ENCODE measurements around the gene FTH1.
"Not testable (repeated sequence)": the region's sequence is repeated elsewhere in the genome, so short reads cannot be mapped to it uniquely, and the experiment has no call there.

The FTH1 gene

GRCh38 chr11:61963282-61964057 is 4.0 kb downstream of the FTH1 start:
- DNase-seq, result peak; percentile 80

- no peak for DNase-seq
Observed at GRCh38 chr11:61963016-61963281, 4.5 kb downstream of the FTH1 start.

GRCh38 chr11:61962213-61963015 is 5.0 kb downstream of the FTH1 start:
- no peak for DNase-seq

- DNase-seq, result no peak
Observed at GRCh38 chr11:61961570-61962212, 5.7 kb downstream of the FTH1 start.

GRCh38 chr11:61960532-61960931 is 6.9 kb downstream of the FTH1 start:
- DNase-seq, result no peak

- no peak for DNase-seq
Observed at GRCh38 chr11:61959678-61960077, 7.8 kb downstream of the FTH1 start.

- DNase-seq, result no peak
Observed at GRCh38 chr11:61959114-61959513, 8.3 kb downstream of the FTH1 start.

GRCh38 chr11:61958590-61958989 is 8.8 kb downstream of the FTH1 start:
- DNase-seq, result no peak

GRCh38 chr11:61957021-61957770 is 10.2 kb downstream of the FTH1 start:
- DNase-seq, result no peak

GRCh38 chr11:61956191-61957020 is 11.0 kb downstream of the FTH1 start:
- no peak for DNase-seq

- DNase-seq, result no peak
Observed at GRCh38 chr11:61955422-61956135, 11.9 kb downstream of the FTH1 start.

GRCh38 chr11:61954851-61955421 is 12.5 kb downstream of the FTH1 start:
- DNase-seq, result no peak

GRCh38 chr11:61954106-61954850 is 13.2 kb downstream of the FTH1 start:
- peak; percentile 58 for DNase-seq

GRCh38 chr11:61953632-61954031 is 13.8 kb downstream of the FTH1 start:
- DNase-seq, result not testable (repeated sequence)

GRCh38 chr11:61952882-61953281 is 14.6 kb downstream of the FTH1 start:
- no peak for DNase-seq

- DNase-seq, result no peak
Observed at GRCh38 chr11:61951484-61952135, 15.8 kb downstream of the FTH1 start.

- no peak for DNase-seq
Observed at GRCh38 chr11:61950035-61950547, 17.3 kb downstream of the FTH1 start, which contains the start of gene BEST1. BEST1 (plus strand) TSS chr11:61950351; CDS start chr11:61951807, 1,456 bp downstream.

- peak; percentile 77 for DNase-seq
Observed at GRCh38 chr11:61949169-61950034, 18.0 kb downstream of the FTH1 start.

- DNase-seq, result no peak
Observed at GRCh38 chr11:61948505-61948904, 18.9 kb downstream of the FTH1 start.
